ENCODE measurements around the gene NR3C2.

- no peak for TF ChIP-seq EZH2 (optimal IDR thresholded peaks at IDR 0.05; ENCODE audit: low read depth, low read length)
- TF ChIP-seq CTCF (IDR thresholded peaks at IDR 0.05; ENCODE audit: low read length), result no peak
Observed at GRCh38 chr4:148341980-148342800, 100.0 kb downstream of the NR3C2 start.
